Mesenteric fat pad (tissue), 1 donor: Measurements from ENCODE around the gene MAPK14. TPM values are rescaled to one million over a fixed set of nuclear protein-coding genes. Genes with fewer than 3 reads are reported as not detected.
"Not testable (repeated sequence)": the region's sequence is repeated elsewhere in the genome, so short reads cannot be mapped to it uniquely, and the experiment has no call there.

Source experiments
- DNase-seq: peaks from one replicate; pipeline ENCODE4 v3.0.0-alpha.2; 2020; ENCODE audit warnings: low spot score
- total RNA-seq: library from RNA; stranded (reverse); fragmentation: NEBNext Ultra II Directional; extraction: Animal tissue kit (Norgen Biotek cat#: 25700); gene quantifications from one replicate; pipeline ENCODE4 v1.2.1, GENCODE V29; 2021
- donor health status: DM: yes; HTN: yes; CAD: no.

MAPK14 gene
- total RNA-seq, 1 donor from 2014 or later: 94.4 TPM

- DNase-seq: no peak
Measured at GRCh38 chr6:36068586-36068985, 41.0 kb downstream of the MAPK14 start.

GRCh38 chr6:36069573-36069972, 42.0 kb downstream of the MAPK14 start:
- no peak for DNase-seq

- no peak for DNase-seq
Measured at GRCh38 chr6:36070252-36070651, 42.6 kb downstream of the MAPK14 start.

GRCh38 chr6:36071281-36071680, 43.7 kb downstream of the MAPK14 start:
- no peak for DNase-seq

- DNase-seq: no peak
Measured at GRCh38 chr6:36071714-36072113, 44.1 kb downstream of the MAPK14 start.

GRCh38 chr6:36072681-36073080, 45.1 kb downstream of the MAPK14 start:
- no peak for DNase-seq

GRCh38 chr6:36073587-36073986, 46.0 kb downstream of the MAPK14 start:
- no peak for DNase-seq

- no peak for DNase-seq
Measured at GRCh38 chr6:36075656-36076055, 48.0 kb downstream of the MAPK14 start.

- DNase-seq: no peak
Measured at GRCh38 chr6:36076178-36077063, 48.8 kb downstream of the MAPK14 start.

- DNase-seq: no peak
Measured at GRCh38 chr6:36078159-36078558, 50.6 kb downstream of the MAPK14 start.

- no peak for DNase-seq
Measured at GRCh38 chr6:36079601-36080000, 52.0 kb downstream of the MAPK14 start.

- DNase-seq: no peak
Measured at GRCh38 chr6:36082318-36082717, 54.7 kb downstream of the MAPK14 start.

- no peak for DNase-seq
Measured at GRCh38 chr6:36083446-36083845, 55.8 kb downstream of the MAPK14 start.

GRCh38 chr6:36088204-36088603, 60.6 kb downstream of the MAPK14 start:
- not testable (repeated sequence) for DNase-seq

GRCh38 chr6:36089048-36089447, 61.4 kb downstream of the MAPK14 start:
- no peak for DNase-seq

- DNase-seq: no peak
Measured at GRCh38 chr6:36094238-36094637, 66.6 kb downstream of the MAPK14 start.

GRCh38 chr6:36094753-36095496, 67.3 kb downstream of the MAPK14 start:
- DNase-seq: peak; percentile 94

GRCh38 chr6:36095497-36096391, 68.1 kb downstream of the MAPK14 start:
- no peak for DNase-seq

GRCh38 chr6:36098253-36098919, 70.8 kb downstream of the MAPK14 start:
- no peak for DNase-seq

- DNase-seq: no peak
Measured at GRCh38 chr6:36098920-36099647, 71.5 kb downstream of the MAPK14 start.
